IPS-NIHi11 (cell line): ENCODE measurements around the gene ASB1.
A peak's percentile ranks its signal among the peaks of the same experiment; 100 is the strongest.

Source experiments
- DNase-seq: peaks from one replicate; pipeline ENCODE4 v3.0.0; 2012; ENCODE audit warnings: mixed read lengths, low spot score

ASB1 gene

GRCh38 chr2:238444242-238444641 lies 17.5 kb downstream of the ASB1 start:
- DNase-seq, result no peak

- DNase-seq, result no peak
Measured at GRCh38 chr2:238445409-238446190, 18.9 kb downstream of the ASB1 start.

GRCh38 chr2:238446371-238446770 lies 19.6 kb downstream of the ASB1 start:
- no peak for DNase-seq

- DNase-seq, result no peak
Measured at GRCh38 chr2:238448031-238448955, 21.6 kb downstream of the ASB1 start.

GRCh38 chr2:238449241-238449640 lies 22.5 kb downstream of the ASB1 start:
- DNase-seq, result no peak

GRCh38 chr2:238449909-238450417 lies 23.2 kb downstream of the ASB1 start:
- no peak for DNase-seq

- DNase-seq, result no peak
Measured at GRCh38 chr2:238450440-238450861, 23.7 kb downstream of the ASB1 start.

- DNase-seq, result no peak
Measured at GRCh38 chr2:238453842-238454241, 27.1 kb downstream of the ASB1 start.

GRCh38 chr2:238456449-238456848 lies 29.7 kb downstream of the ASB1 start:
- DNase-seq, result no peak

- DNase-seq, result no peak
Measured at GRCh38 chr2:238456970-238457926, 30.5 kb downstream of the ASB1 start.

- no peak for DNase-seq
Measured at GRCh38 chr2:238457927-238458324, 31.2 kb downstream of the ASB1 start.

GRCh38 chr2:238458651-238459050 lies 31.9 kb downstream of the ASB1 start:
- no peak for DNase-seq

- no peak for DNase-seq
Measured at GRCh38 chr2:238459081-238459629, 32.4 kb downstream of the ASB1 start.

- no peak for DNase-seq
Measured at GRCh38 chr2:238461051-238461450, 34.3 kb downstream of the ASB1 start.

GRCh38 chr2:238461491-238461890 lies 34.8 kb downstream of the ASB1 start:
- no peak for DNase-seq

GRCh38 chr2:238461916-238462315 lies 35.2 kb downstream of the ASB1 start:
- DNase-seq, result no peak

GRCh38 chr2:238462782-238463396 lies 36.2 kb downstream of the ASB1 start:
- peak; percentile 64 for DNase-seq

- DNase-seq, result no peak
Measured at GRCh38 chr2:238464389-238464788, 37.7 kb downstream of the ASB1 start.

GRCh38 chr2:238465487-238466242 lies 38.9 kb downstream of the ASB1 start:
- no peak for DNase-seq

- peak; percentile 48 for DNase-seq
Measured at GRCh38 chr2:238466243-238466756, 39.6 kb downstream of the ASB1 start.
